ENCODE measurements around the gene HELZ2.

Gene HELZ2

DNA sequence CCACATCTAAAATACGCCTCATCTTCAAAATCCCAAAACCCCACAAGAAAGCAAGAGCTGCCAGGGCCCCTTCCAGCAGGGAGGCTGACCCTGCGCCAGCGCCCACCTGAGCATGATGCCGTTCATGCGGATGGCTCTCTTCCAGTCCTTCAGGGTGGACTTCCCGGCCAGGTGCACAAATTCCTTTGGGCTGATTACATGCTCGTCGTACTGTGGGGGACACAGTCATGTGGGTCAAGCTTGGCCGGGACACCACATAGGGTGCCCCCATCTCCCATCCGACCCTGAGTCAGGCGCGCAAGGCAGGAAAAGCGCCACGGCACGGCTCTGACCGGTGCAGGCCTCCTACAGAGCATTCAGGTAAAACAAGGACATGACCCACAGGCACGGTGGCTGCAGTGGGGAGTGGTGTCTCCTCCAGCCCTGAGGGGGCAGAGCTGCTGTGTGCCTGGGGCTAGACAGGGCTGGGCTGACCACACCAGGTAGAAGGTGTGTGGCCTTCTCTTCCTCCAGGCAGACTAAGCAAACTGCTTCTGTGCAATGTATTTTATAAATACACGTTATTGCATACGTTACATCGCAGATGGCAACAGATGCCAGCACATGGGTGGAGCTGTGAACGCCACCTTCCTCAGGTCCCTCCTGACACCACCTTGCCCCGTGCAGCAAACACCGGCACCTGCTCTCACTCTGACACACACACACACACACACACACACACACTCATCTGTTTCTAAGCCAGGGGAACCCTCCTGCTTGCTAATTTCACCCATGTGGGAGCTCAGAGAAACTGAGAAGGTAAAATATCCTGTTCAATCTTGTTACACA, 23.8 kb upstream of the HELZ2 start:
- no peak for DNase-seq

DNA sequence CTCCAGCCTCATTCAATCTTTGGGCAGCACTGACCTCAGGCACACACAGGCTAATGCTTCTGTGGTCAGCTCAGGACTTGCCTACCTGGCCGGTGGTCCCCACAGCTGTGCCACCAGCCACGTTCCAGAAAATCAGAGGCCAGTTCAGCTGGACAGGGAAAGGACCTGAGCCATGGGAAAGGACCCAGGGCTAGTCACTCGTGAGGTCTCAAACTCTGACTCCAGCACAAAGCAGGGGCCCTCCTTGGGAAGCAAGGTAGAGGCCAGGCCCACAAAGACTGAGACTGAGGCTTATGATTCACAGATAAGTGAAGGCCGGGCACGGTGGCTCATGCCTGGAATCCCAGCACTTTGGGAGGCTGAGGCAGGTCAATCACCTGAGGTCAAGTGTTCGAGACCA, 22.4 kb upstream of the HELZ2 start:
- no peak for DNase-seq

DNA sequence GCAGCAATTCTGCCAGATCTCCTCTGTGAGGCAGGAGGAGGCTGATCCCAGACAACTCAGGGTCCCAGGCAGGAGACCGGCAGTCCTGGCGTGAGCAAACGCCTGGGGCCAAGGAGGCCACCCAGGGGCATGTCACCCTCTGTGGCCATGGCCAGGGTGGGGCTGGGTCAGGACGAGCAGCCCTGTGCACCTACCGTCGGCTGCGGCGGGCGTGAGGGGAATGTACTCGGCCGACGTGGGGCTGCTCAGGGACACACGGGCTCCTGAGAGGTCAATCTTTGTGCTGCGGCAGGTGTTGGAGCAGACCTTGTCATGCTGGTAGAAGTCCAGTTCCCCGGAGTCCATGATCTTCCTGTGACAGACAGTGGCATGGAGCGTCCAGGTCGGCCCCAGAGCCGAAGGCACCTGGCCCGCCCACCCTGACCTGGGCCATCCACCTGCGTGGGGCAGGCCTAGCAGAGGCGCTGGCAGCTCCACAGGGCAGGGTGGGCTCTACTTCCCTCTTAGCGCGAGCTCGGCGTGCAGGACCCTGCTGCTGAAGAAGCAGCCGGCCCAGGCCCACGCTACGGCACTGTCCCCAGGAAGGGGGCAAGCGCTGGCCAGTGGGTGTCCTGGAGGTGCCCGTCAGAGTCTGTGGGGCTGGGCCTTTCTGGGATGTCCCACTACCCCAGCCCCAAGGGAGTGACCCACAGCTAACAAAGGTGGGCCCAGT, 21.5 kb upstream of the HELZ2 start:
- DNase-seq: no peak

DNA sequence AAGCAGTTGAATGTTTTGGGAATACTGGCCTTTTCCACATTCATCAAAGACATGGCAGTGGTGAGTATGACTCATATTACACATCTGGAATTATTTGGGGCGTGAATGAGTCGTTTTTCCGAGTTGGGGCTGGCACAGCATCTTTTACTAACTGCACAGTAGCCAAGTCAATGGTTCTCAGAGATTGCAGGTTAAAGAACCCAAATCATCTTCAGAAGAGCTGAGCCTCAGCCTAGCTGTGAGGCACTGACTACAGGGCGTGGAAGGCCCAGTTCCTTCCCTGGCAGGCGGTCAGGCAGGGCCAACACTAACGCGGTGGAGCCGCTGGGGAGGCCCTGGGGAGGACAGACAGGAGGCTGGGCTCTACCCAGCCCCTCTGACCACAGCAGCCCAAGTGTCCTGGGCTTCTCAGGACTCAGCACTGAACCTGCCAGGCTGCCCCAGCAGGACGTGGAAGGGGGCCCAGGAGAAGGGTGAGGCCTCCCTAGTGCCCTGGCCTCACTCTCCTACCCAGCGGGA, 20.1 kb upstream of the HELZ2 start:
- DNase-seq: no peak

DNA sequence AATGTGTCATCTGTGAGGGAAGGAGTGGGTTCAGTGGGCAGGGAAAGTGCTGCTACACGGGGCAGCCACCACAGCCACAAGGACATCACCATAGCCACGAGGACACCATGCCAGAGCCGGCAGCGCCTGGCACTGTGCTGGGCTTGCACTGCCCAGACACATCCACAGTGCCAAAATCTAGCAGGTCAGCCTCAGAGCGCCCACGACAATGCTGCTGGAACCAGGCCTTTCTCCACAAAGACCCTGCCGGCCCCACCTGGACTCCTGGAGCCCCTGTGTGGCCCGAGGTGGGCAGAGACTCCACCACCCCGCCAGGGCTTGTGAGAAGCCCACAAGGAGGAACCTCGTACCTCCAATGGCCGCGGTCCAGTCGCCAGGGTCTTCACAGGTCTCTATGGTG, 18.6 kb upstream of the HELZ2 start:
- DNase-seq: no peak

DNA sequence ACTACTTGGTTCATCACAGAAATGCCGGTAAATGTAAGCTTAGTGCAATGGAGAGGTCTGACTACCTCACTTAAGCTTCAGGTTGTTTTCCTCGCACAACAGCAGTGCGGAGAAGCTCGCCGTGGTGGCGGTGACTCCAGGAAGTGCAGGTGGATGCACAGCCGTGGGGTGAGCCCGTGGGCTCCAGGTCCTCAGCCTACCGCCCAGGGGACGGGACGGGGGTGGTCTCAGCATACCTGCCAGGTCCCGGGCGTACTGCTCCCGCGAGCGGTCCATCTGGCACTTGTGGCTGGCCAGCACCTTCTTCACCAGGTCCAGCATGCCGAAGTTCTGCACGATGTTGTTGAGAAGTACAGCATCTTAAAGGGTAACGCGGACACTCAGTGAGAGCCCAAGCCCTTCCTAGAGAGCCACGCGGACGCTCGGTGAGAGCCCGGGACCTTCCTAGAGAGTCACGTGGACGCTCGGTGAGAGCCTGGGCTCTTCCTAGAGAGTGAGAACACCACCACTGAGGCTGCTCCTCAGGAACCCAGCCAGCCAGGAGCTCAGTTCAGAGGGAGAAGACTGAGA, 17.8 kb upstream of the HELZ2 start:
- DNase-seq: no peak

DNA sequence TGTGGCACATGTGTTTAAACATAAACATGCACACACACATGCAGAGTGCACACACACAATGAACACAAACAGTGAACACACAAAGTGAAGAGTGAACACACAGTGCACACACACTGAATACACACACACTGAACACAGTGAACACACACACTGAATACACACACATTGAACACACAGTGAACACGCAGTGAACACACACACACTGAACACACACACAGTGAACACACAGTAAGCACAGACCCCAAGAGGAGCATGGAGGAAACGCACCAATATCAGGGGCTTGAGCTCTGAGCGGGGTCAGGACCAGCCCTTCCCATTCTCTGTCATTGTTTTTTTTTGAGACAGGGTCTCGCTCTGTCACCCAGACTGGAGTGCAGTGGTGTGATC, 17.1 kb upstream of the HELZ2 start:
- no peak for DNase-seq

DNA sequence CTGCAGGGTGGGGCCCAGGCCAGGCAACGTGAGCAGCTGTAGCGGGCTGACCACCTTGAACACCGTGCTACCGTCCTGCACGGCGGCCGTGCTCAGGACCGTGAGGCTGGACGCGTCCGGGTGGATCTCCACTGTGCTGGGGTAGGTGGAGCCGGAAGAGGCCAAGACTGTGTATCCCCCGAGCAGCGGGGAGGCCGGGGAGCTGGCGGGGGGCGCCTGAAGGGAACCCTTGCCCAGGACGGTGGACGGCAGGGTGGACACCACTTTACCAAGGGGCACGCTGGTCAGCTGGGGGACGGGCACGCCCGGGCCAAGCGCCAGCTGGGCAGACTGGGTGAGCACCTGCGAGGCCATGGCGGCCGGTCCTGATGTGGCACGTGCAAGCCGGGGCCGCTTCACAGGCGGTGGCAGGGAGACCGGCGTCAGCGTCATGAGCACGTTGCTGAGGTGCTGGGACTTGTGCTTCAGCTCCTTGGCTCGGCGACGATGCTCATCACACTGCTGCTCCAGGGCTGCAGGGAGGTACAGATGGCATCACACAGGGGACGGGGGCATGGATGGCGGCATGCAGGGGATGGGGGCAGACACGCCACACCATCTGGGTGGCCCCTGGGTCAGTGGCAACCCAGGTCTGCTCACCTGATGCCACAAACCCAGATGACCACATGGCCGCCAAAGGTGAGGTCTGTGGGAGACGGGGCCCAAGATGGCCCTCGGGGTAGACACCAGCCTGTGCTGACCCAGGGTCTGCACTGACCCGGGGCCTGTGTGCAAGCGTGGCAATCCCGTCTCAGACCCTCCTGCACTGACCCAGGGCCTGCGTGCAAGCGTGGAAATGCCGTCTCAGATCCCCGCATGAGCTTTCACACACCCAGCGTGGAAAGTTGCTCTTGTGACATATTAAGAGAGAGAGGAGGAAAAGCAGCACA, 16.4 kb upstream of the HELZ2 start:
- no peak for DNase-seq

DNA sequence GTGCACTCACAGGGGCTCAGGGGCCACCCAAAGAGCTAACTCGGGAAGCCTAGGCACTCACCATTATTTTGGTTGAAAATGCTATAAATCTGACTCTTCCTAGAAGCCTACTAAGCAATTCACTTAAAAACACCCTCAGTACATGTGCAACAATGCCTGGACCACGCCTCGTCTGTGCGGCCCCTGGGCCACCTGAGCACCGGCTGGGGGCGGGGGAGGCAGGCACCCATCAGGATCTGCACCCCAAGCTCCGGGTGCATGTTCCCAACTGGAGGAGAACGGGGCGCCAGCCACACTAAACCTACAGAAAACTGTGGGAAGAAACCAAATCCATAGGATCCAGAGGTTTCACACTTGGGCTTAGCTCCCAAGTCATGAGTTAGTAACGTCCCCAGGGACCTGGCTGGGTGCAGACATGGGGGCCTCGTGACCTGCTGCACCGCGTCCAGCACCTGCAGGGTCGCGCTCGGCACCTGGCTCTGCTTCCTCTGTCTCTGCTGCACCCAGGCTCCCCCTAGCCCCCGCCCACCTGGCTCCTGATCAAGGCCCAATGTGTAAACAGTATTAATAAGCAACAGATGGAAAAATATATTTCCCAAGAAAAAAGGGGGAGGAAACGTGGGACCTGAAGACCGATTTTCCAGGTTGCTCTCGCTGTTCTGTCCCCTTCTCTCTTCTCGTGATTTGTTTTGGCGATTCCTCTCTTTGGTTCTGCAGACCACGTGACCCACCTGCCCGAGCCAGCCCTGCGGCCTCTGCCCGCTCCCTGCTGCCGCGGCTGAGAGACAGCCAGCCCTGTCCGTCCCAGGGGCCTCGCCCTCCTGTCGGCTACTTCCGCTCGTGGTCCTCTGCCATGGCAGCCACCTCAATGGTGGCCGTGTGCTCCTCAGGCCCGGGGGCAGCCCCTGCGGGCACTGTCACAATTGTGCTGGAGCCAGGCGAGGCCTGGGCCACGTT, 15.5 kb upstream of the HELZ2 start:
- DNase-seq: no peak

DNA sequence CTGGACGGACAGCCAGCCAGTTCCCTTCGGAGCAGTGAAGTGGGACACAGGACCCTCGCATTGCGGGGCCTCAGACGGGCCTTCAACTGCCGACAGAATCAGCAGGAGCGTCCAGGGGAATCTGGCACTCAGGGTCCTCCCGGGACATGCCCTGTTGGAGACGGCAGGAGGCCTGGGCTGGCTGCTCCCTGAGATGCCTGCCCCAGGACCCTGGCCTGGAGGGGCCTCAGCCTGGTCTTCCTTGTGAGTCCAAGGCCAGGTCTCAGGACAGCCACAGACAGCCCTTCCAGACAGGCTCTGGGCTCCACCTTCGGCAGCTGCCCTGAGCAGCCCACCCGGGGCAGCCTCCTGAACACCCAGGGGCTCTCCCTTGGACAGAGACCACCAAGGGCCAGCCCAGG, 14.6 kb upstream of the HELZ2 start:
- DNase-seq: no peak

DNA sequence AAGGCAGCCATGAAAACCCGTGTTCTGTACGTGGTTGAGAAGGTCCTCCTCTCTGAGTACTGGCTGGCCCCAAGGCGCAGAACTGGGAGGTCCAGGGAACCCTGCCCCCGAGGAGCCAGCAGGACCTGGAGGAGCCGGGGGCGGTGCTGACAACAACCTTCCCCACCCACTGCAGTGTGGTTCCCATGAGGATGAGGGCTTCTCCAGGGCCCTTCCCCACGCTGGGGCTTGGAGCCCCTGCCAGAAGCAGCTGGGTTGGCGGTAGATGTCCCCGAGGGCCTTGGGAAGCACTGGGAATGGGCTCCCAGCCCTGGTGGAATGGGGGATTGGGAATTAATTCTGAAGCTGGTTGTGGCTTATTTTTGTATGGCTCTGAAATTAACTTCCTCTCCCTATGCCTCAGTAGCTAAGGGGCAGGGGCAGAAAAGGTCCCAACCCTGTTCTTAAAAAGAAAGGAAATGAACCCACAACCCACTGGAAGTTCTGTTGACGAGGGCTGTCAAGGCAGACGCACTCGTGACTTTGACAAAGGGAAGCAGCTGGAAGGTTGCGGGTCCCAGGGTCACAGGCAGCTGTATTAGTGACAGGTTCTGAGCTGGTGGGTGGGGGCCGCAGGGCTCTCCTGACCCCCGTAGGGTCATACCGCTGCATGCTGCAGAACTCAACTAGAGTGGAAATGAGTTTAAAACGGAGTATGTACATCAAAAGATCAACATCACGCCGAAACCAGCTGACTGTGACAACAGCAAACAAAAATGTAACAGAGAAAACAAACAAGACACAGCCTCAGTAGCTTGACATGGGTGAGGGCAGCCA, 13.9 kb upstream of the HELZ2 start:
- no peak for DNase-seq

DNA sequence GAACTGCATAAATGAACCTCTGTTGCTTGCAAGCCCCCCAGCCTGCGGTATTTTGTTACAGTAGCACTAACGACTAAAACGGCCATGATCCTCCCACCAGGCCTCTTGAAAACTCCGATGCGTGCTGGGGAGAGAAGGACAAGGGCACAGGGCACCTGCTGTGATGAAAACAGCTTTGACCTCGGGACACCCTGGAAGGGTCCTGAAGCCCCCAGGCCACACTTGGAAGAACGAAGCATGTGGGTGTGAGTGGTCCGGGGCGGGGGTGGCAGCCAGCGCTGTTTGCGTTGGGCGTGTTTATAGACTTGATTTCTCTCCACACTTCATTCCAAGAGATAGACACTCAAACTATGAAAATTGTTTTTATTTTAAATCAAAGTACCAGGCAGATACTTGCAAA, 13.2 kb upstream of the HELZ2 start:
- DNase-seq: no peak

DNA sequence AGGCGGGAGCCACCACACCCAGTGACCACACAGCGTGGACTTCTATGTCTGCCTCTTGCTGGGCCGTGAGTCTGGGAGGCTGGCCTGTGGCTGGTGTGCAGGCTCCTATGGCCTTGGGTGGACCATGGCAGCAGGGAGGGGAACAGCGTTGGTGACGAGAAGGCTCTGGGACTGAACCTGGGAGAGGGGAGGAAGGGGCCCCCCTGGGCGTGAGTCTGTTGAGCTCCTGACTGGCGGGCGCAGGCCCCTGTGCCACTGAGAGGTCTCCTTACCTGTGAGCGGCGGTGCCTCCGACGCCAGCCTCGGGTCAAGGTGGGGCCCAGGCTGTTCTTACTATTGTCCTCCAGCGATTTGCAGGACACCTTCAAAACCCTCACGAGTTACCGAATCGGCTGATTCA, 12.8 kb upstream of the HELZ2 start:
- no peak for DNase-seq

DNA sequence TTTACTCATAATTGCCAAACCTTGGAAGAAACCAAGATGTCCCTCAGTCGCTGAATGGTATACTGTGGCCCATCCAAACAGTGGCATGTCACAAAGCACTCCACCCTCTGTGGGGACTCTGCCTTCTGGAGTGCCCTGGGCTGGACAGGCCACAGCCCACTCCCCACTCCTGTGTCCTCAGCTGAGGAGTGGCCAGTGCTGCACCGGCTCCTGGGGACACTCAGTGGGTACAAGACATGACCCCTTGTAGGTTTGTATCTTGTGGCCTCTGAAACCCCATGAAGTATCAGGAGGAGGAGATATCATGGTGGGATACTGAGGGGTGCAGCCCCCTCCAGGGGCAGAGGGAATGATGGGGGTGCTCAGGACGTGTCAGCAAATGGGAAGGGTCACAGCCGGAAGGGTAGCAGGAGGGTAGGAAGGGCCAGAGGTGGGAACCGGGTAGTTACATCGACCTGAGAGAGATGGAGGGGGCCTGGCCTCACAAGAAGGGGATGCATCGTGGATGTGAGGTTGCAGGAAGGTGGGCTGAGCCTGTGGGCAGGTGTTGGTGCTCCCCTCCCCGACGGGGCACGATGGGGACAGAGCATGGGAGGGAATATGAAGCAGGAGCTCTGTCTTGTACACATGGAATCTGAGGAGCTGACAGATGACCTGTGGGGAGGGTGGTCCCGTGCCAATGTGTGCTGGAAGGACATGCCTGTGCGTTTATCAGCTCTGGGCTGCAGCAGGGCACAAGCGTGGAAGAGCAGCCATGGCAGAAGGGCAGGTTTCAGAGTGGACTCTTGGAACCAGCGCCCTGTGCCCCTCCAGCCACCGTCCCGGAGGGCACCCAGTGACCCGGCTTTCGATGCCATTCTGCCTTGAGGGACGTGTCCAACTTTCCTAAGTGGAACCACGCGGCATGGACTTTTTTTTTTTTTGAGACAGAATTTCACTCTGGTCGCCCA, 11.9 kb upstream of the HELZ2 start:
- DNase-seq: no peak

DNA sequence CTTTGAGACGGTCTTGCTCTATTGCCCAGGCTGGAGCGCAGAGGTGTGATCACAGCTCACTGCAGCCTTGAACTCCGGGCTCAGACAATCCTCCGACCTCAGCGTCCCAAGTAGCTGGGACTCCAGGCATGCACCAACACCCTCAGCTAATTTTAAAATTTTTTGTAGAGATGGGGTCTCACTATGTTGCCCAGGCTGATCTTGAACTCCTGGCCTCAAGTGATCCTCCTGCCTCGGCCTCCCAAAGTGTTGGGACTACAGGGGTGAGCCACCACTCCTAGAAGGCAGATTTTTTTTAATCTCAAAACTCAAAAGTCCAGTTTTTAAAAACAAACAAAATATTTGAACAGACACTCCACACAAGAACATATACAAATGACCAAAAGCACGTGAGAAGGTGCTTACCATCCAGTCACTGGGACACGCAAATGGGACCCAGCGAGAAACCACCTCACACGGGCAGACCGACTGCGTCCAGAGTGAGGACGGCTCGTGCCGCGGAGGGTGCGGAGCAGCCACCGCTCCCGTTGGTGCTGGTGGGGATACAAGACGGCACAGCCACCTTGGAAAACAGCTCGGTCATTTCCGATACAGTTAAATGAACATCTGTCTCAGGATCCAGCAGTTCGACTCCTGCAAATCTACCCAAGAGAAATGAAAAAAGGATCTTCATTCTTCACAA, 8.5 kb upstream of the HELZ2 start:
- no peak for DNase-seq

DNA sequence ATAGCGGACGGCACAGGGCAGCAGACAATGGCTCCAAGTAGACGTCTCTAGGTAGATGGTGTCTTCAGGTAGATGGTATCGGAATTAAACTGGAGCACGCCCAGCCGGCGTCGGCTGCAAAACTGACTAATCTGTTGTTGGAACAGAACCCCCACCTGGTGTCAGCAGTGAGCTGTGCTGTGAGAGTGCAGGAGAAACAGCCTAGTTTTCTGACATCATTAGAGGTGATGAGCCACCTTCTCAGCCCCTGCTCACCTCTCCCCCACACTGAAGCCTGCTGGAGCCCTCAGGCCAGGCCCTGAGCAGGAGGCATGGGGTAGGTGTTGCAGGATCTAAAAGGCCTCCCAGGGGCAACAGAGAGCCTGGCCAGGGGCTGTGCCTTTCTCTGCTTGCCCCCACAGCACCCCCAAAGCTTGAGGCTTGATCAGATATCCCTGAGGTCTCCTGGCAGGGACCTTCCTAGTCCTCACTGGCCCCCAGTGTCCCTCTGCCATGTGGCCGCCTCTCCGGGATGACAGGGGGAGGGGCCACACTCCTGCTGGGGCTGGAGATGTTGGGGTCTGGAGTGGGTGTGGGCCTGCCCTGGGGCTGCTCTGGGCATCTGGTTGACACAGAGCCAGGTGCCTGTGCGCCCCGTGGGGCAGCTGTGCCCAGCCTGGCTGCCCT, 6.9 kb upstream of the HELZ2 start:
- peak; percentile 48 for DNase-seq

DNA sequence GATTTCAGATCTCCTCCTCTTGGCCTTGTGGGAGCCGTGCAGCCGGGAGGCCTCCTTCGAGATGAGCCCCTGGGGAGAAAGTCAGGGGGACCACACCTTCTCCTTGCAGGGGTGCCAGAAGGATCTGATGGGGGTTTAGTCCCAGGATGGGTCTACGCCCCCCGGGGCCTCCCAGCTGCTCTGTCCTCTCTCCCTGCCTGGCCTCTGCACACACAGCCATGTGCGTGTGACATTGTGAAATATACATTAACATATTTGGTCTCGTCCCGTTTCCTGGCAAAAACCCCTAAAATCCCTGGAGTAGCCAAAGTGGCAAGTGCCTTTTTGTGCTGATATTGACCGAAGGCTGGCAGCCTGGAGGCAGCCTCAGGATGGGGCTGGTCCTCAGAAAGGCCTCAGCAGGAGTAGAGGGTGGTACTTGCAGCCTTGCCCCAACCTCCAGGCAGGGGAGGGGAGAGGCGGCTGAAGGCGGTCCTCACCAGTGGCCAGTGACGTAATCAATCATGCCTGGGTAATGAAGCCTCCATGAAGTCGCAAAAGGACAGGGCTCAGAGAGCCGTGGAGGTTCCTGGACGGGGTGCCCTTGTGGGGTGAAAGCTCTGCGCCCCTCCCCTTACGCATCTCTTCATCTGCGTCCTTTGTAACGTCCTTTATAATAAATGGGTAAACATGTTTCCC, 5.1 kb upstream of the HELZ2 start:
- no peak for DNase-seq
